SH-SY5Y (cell line): ENCODE measurements around the gene DHCR7.

Experiments
- GATA2 ChIP-seq: IDR thresholded peaks from 2 replicates; pipeline ENCODE4 v1.6.1; 2011; ENCODE audit warnings: mild to moderate bottlenecking, low read depth, low read length
- GATA3 ChIP-seq: IDR thresholded peaks from 2 replicates; pipeline ENCODE4 v1.6.1; 2011; ENCODE audit warnings: low read depth, mild to moderate bottlenecking, low read length, moderate library complexity

Gene DHCR7

GRCh38 chr11:71431271-71431670, 16.9 kb downstream of the DHCR7 start:
- no peak for TF ChIP-seq GATA3
- no peak for TF ChIP-seq GATA2

GRCh38 chr11:71430166-71430565, 18.0 kb downstream of the DHCR7 start:
- TF ChIP-seq GATA3: no peak
- no peak for TF ChIP-seq GATA2

- TF ChIP-seq GATA3 (no peak), GATA2 (no peak)
Observed at GRCh38 chr11:71429701-71430100, 18.5 kb downstream of the DHCR7 start.

DNA sequence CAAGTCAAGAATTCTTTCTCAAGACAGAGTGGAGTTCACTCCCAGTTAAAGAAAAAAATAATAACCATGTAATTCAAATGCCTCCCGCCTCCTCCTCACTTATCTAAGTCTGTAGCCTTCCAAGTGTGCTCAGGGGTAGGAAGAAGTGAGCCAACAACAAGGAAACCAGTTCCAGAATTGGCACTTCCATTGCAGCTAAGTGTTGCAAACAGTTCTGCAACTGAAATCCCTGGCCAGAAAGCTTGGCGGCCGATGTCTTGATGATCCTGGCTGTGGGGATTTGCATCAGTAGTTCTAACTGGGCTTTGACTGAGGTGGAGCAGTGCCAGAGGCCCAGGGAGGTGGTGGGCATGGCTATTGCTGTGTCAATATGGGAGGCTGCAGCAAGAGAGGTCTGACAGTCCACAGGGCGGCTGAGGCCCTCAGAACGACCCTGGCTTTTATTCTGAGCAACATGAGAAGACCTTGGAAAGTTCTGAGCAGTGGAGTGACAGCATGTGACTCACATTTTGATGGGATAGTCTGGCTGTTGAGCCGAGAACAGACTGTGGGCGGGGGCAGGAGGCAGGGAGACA, 19.2 kb downstream of the DHCR7 start:
- TF ChIP-seq GATA2 (no peak), GATA3 (no peak)

DNA sequence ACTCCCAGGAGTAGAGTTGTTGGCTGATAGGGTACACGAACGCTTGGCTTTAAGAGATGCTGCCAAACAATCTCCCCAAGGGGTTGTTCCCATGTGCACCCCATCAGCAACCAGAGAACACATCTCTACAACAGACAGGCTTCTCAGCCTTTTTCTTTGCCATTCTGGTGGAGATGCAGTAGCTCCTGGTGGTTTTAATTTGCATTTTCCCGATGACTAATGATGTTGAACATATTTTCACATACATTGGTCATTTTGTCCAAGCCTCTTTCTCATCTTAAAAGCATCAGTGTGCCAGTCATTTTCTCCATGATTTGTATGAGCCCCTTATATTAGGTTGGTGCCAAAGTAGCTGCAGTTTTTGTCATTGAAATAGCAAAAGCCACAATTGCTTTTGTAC, 21.8 kb downstream of the DHCR7 start:
- TF ChIP-seq GATA2 (no peak), GATA3 (no peak)

- TF ChIP-seq GATA3 (no peak), GATA2 (no peak)
Observed at GRCh38 chr11:71425860-71426259, 22.3 kb downstream of the DHCR7 start.

DNA sequence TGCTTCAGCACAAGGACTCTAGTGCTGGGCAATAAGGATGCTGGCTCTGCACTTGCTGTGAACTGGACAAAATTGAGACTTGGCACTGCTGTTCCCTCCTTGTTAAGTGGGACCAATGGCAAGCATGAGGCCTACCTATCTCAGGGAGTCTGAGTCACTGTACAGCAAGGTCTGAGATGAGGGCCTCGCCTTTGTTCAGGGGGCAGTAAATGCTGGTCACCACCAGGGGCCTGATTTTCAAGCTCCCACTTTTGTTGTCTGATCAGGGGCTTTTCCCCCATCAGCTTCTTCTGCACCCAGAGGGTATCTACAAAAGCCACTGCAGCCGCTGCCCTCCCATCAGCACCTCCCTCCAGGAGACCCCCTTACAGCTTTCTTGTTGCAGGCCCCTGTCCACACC, 22.8 kb downstream of the DHCR7 start:
- no peak for TF ChIP-seq GATA3
- no peak for TF ChIP-seq GATA2

GRCh38 chr11:71423181-71423790, 24.9 kb downstream of the DHCR7 start:
- no peak for TF ChIP-seq GATA3
- TF ChIP-seq GATA2: no peak

DNA sequence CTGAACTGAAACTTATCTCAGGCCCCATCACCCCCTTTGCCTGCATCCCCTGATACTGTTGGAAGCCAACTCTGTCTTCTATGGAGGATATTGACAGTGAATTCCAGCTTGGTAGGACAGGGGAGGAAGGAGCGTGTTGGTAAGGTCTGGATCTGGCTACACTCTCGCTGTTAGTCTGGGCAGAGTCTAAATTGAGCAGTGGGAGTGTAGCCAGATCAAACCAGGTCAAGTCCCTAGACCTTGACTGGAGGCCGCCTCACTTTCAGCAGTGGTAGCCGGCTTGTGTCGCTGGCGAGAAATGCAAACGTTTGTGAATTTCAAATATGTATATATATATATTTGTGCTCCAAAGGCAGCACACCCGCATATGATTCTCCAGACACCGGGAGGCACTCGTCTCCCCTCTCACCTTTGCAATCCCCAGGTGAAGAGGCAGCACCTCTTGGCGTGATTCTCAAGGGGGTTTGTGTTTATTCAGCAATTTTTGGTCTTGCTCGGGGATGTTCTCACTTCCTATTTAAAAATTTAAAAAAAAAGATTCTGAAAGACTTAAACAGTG, 26.7 kb downstream of the DHCR7 start:
- no peak for TF ChIP-seq GATA3
- no peak for TF ChIP-seq GATA2

DNA sequence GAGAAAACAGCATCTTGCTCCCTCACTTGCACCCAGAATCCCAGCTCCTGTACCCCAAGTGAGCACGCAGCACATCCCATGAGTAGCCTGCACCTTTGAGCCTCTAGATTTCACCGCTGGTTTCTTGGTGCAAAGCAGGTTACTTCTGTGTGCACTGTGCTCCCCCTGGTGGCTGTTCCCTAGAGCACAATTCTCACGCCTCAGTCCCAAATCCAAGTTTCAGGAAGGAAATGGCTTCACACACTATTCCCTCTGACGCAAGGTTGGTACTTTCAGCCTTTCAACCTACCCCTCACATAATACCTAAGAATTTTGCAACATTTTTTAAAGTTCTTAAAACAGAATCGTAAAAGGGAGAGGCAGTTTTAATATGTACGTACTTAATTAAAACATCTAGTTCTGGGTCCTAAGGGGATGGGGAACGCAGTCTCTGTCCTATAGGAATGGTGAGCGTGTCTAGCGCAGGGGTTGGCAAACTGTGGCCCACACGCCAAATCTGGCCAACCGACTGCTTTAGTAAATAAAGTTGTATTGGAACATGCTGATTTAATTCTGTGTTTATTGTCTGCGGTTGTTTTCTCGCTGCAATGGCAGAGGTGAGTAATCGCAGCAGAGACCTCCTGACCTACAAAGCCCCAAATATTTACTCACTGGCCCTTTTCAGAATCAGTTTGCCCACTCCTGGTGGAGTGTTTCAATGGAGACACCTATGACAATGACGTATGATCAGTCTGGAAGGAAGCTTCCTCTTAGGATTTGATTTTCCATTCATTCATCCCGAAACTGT, 27.5 kb downstream of the DHCR7 start:
- no peak for TF ChIP-seq GATA3
- TF ChIP-seq GATA2: no peak

DNA sequence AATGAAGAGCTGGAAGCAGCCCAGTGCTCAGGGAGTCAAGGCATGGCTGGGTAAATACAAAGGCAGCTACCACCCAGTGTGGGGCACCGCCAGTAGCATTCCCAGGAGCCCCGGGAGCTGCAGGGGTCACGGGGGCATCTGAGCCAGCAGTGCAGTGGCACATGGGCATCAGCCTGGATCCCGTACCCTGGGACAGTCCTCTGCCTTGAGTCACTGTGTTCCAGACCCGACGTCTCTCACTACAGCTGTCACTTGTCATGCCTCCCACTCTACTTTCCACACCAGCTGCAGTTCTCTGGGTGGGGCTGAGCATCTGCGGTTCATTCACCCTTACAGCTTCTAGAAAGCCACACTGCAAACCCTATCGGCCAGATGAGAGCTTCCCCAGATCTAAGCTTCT, 29.6 kb downstream of the DHCR7 start:
- no peak for TF ChIP-seq GATA2
- no peak for TF ChIP-seq GATA3

GRCh38 chr11:71414645-71415044, 33.5 kb downstream of the DHCR7 start:
- TF ChIP-seq GATA3 (no peak), GATA2 (no peak)

- no peak for TF ChIP-seq GATA3
- no peak for TF ChIP-seq GATA2
Observed at GRCh38 chr11:71410363-71410966, 37.7 kb downstream of the DHCR7 start.

DNA sequence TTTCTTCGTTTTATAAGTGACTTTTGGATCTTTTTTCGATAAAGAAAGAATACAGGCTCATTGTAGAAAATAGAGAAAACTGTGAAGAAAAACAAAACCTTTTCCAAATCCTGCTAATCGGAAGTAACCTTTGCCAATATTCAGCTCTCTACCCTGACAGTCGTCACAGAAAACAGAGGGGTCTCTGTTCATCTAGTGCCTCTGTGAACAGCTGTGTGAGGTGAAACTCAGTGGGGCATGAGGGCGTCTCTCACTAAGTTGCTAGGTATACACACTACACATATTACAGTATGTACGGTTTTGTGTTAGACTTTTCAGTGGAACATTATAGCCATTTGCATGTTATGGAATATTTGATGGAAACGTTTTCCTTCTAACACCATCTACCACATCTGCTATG, 39.4 kb downstream of the DHCR7 start:
- no peak for TF ChIP-seq GATA2
- no peak for TF ChIP-seq GATA3
